Esophagus muscularis mucosa (tissue), 4 donors: ENCODE results near the gene DUS1L. TPM values are rescaled to one million over a fixed set of nuclear protein-coding genes. Genes with fewer than 3 reads are reported as not detected.
A peak's percentile ranks its signal among the peaks of the same experiment; 100 is the strongest.

Experiments used
- DNase-seq: peaks from one replicate; pipeline ENCODE4 v3.0.0-alpha.2; 2017; ENCODE audit errors: extremely low spot score
- H3K27ac ChIP-seq, 4 donors: fragments of 200-600 bp; sonication (generic); replicated peaks in 1 of 4; 1 replicate in 3 of 4; 2 replicates in 1 of 4; pipeline ENCODE4 v1.5.1; 2016 to 2019; ENCODE audit warnings: mild to moderate bottlenecking in 1 of 4
- H3K27me3 ChIP-seq, 4 donors: fragments of 200-600 bp; sonication (generic); one replicate each; pipeline versions ENCODE4 v1.5.1 to v1.6.0; 2016 to 2019
- H3K36me3 ChIP-seq, 4 donors: fragments of 200-600 bp; sonication (generic); one replicate each; pipeline ENCODE4 v1.5.1; 2016 to 2019
- H3K4me1 ChIP-seq, 4 donors: fragments of 200-600 bp; sonication (generic); one replicate each; pipeline ENCODE4 v1.5.1; 2016 to 2019
- H3K4me3 ChIP-seq, 4 donors: fragments of 200-600 bp; sonication (generic); 1 replicate in 2 of 4; 2 replicates in 2 of 4; pipeline ENCODE4 v1.5.1; 2016 to 2019; ENCODE audit warnings: mild to moderate bottlenecking in 4 of 4, moderate library complexity in 1 of 4
- H3K9me3 ChIP-seq, 4 donors: fragments of 200-600 bp; sonication (generic); 1 replicate in 3 of 4; 2 replicates in 1 of 4; pipeline ENCODE4 v1.5.1; 2016 to 2019
- EP300 ChIP-seq: sonication (generic); formaldehyde crosslinking; IDR thresholded peaks from one replicate; pipeline ENCODE4 v1.6.1; 2017; ENCODE audit warnings: antibody characterized with exemption
- POLR2A ChIP-seq: fragments of 450-650 bp; IDR thresholded peaks from one replicate; pipeline ENCODE4 v1.6.1; 2017; ENCODE audit warnings: antibody characterized with exemption, moderate library complexity, mild to moderate bottlenecking, low read depth
- POLR2AphosphoS5 ChIP-seq, 2 donors: sonication (generic); formaldehyde crosslinking; IDR thresholded peaks; one replicate each; pipeline ENCODE4 v1.6.1; 2017; ENCODE audit warnings: antibody characterized with exemption in 2 of 2
- WGBS: methylation state at CpG from one replicate; pipeline ENCODE4 v1.1.5; 2018; 5-methylcytosine and 5-hydroxymethylcytosine counted together
- intact Hi-C: fragments of 100-400 bp; cut with DNase I; formaldehyde crosslinking; loops from one replicate; pipeline ENCODE4 v1.15.1; 2023
- total RNA-seq, 4 donors: library from RNA; depleted of rRNA; stranded (reverse); fragments of >200 nt; gene quantifications; one replicate each; pipeline versions ENCODE4 v1.1.0 to v1.2.1, GENCODE V29; 2016
- TF ChIP-seq, protein P1 (sequence below), 3 experiments: fragments of 200-600 bp in 2 of 3; fragments of 450-650 bp in 1 of 3; sonication (generic) in 2 of 3; IDR thresholded peaks; one replicate each; pipeline ENCODE4 v1.5.1; 2017 to 2019; ENCODE audit warnings: antibody characterized with exemption in 3 of 3, mild to moderate bottlenecking in 2 of 3, moderate library complexity in 1 of 3

DUS1L gene
- total RNA-seq, 4 donors from 2014 or later = 42.2 to 77.1 (median 52.6) TPM

DNA sequence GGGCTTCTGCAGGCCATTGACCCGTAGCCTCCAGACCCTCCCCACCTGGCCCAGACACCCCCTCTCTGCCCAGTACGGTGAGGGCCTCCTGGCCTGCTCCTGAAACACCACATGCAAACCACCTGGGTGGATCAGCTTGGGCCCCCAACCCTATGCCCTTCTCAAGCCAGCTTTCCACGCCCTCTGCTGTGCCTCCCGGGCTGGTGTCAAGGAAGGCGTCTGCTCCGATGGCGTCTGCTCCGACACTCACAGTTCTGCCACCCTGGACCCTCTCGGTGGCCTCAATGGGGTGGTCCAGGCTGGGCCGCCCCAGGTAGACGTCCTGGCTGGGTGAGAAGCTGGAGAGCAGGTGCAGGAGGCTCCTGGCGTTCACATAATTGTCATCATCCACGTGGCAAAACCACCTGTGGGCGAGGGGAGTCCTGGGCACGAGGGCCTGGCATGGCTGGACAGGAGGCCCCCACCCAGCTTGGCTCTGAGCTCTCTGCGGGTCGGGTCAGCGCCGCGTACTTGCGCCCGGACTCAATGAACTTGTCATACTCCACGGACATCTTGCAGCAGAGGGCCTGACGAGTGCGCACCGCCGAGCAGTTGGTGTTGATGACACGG is 15.3 kb downstream of the DUS1L start:
- Histone ChIP-seq H3K4me3 (peak overlapping the region; percentile 81 to 99 (median 88)), H3K27me3 (no peaks in the 10 kb centered on the region), H3K27ac (peak overlapping the region in 3 of 4 donors; percentile 68 to 75 (median 70)), H3K36me3 (peaks cover 27 to 61% (median 55%) of the 10 kb centered on the region in 4 donors), H3K4me1 (peaks cover 24 to 54% (median 41%) of the 10 kb centered on the region in 4 donors), H3K9me3 (no peaks in the 10 kb centered on the region)
- 90% methylated on average over 19 of the region's 28 CpGs for WGBS
- TF ChIP-seq POLR2A (no peak), EP300 (no peak), POLR2AphosphoS5 (IDR thresholded peaks at IDR 0.05) (no peak)
- TF ChIP-seq, protein P1, sequence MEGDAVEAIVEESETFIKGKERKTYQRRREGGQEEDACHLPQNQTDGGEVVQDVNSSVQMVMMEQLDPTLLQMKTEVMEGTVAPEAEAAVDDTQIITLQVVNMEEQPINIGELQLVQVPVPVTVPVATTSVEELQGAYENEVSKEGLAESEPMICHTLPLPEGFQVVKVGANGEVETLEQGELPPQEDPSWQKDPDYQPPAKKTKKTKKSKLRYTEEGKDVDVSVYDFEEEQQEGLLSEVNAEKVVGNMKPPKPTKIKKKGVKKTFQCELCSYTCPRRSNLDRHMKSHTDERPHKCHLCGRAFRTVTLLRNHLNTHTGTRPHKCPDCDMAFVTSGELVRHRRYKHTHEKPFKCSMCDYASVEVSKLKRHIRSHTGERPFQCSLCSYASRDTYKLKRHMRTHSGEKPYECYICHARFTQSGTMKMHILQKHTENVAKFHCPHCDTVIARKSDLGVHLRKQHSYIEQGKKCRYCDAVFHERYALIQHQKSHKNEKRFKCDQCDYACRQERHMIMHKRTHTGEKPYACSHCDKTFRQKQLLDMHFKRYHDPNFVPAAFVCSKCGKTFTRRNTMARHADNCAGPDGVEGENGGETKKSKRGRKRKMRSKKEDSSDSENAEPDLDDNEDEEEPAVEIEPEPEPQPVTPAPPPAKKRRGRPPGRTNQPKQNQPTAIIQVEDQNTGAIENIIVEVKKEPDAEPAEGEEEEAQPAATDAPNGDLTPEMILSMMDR (IDR thresholded peaks at IDR 0.05) = no peak
- intact Hi-C loops = no loop called here
- DNase-seq = no peak

DNA sequence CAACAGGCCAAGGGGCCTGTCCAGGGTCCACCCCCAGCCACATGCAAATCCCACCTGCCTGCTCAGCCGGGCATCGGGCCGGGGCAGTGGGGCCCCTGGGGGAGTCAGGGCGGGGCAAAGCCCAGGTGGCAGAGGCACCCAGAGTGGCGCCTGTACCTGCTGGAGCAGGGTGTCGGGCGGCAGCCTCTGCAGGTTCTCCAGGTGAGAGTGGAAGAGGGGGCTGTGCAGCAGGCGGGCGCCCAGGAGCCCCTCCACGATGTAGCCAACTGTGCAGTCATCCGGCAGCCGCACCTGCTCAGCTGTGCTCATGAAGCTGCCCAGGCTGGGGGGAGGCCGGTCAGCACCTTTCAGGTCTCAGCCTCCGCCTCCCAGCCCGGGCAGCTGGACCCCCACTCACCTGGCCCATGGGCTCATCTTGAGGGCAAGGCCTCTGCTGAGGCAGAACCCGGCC is 16.1 kb downstream of the DUS1L start:
- H3K36me3 ChIP-seq = peaks cover 19 to 54% (median 48%) of the 10 kb centered on the region in 4 donors
- 92% methylated on average over 4 of the region's 16 CpGs for WGBS
- H3K9me3 ChIP-seq = no peaks in the 10 kb centered on the region
- no peak overlapping the region for H3K27ac ChIP-seq
- DNase-seq = no peak
- TF ChIP-seq, protein P1 (IDR thresholded peaks at IDR 0.05) = no peak
- no peak for TF ChIP-seq POLR2AphosphoS5 (IDR thresholded peaks at IDR 0.05)
- no peak for TF ChIP-seq EP300
- TF ChIP-seq POLR2A = no peak
- intact Hi-C loops = no loop called here
- H3K27me3 ChIP-seq = no peaks in the 10 kb centered on the region
- peaks cover 24 to 51% (median 41%) of the 10 kb centered on the region in 4 donors for H3K4me1 ChIP-seq
- no peak overlapping the region for H3K4me3 ChIP-seq

DNA sequence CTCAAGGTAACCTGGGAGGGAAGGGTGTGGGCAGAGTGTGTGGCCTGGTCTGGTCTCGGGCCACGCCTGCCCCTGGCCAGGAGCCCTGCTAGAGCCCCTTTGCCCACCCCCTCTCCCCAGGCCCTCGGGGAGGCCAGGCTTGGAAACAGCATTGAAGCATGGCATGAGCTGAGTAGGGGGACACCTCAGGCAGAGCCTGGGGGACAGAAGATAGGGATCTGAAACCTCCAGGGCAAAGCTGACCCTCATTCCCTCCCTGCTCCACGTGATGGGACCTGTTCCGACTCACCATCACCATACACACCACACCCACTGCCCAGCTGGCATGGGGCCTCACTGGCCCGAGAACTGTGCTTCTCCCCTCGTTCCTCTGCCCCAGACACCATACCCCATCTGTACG is 16.5 kb downstream of the DUS1L start:
- no peak overlapping the region for H3K27ac ChIP-seq
- 76% methylated on average over 5 of the region's 8 CpGs for WGBS
- intact Hi-C loops = no loop called here

DNA sequence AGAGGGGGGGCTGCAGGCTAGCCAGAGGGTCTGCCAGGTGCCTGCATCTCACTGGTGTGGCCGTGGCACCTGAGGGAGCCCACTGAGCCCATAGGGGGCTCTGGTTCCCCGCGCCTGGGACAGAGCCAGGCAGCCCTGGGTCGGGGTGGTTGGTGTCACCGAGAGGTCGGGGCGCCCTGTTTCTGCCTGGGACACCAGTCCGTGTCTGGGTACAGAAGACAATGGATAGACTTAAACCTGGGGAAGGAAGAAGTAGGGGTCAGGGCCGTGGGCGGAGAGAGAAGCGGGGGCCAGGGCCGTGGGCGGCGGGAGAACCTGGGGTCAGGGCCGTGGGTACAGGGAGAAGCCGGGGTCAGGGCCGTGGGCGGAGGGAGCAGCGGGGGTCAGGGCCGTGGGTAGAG is 17.0 kb downstream of the DUS1L start:
- TF ChIP-seq, protein P1 (IDR thresholded peaks at IDR 0.05) = no peak
- TF ChIP-seq POLR2A = no peak
- TF ChIP-seq EP300 = no peak
- no peak for TF ChIP-seq POLR2AphosphoS5 (IDR thresholded peaks at IDR 0.05)
- Histone ChIP-seq H3K36me3 (peaks cover 11 to 46% (median 38%) of the 10 kb centered on the region in 4 donors), H3K4me1 (peaks cover 23 to 42% (median 37%) of the 10 kb centered on the region in 4 donors), H3K27me3 (no peaks in the 10 kb centered on the region), H3K4me3 (no peak overlapping the region), H3K27ac (no peak overlapping the region), H3K9me3 (no peaks in the 10 kb centered on the region)
- WGBS = 88% methylated on average over 19 of the region's 20 CpGs
- DNase-seq = no peak
- intact Hi-C loops = no loop called here

More for the DNA sequence above, 16.5 kb downstream of the DUS1L start:
- Histone ChIP-seq H3K9me3 (no peaks in the 10 kb centered on the region), H3K4me3 (no peak overlapping the region), H3K4me1 (peaks cover 24 to 47% (median 41%) of the 10 kb centered on the region in 4 donors), H3K27me3 (no peaks in the 10 kb centered on the region), H3K36me3 (peaks cover 15 to 50% (median 43%) of the 10 kb centered on the region in 4 donors)
- TF ChIP-seq POLR2A = no peak
- TF ChIP-seq, protein P1 (IDR thresholded peaks at IDR 0.05) = no peak
- TF ChIP-seq POLR2AphosphoS5 (IDR thresholded peaks at IDR 0.05) = no peak
- TF ChIP-seq EP300 = no peak
- no peak for DNase-seq
